Lung (tissue), 12 donors: ENCODE measurements around the gene HERPUD2. TPM values are rescaled to one million over a fixed set of nuclear protein-coding genes. Genes with fewer than 3 reads are reported as not detected.
A peak's percentile ranks its signal among the peaks of the same experiment; 100 is the strongest.

Experiments used
- ATAC-seq: fragments of 200-7000 bp; cut with Tn5 transposase; one replicate; pipeline ENCODE4 v1.9.1; 2020; ENCODE audit warnings: moderate number of reproducible peaks; ENCODE audit not compliant: insufficient read depth, low FRiP score
- DNase-seq, 3 donors: peaks; one replicate each; pipeline ENCODE4 v3.0.0-alpha.2; 2013 to 2017
- H3K27ac ChIP-seq, 2 donors: one replicate each; pipeline ENCODE4 v1.5.1; 2013; ENCODE audit warnings: mild to moderate bottlenecking in 2 of 2, moderate library complexity in 2 of 2, control low read depth in 1 of 2, inconsistent platforms in 1 of 2, low read depth in 1 of 2, low read length in 1 of 2
- H3K27me3 ChIP-seq, 3 donors: one replicate each; pipeline ENCODE4 v1.5.1; 2013; ENCODE audit warnings: low read length in 2 of 3; ENCODE audit not compliant: control insufficient read depth in 3 of 3, insufficient read depth in 3 of 3
- H3K36me3 ChIP-seq, 4 donors: one replicate each; pipeline ENCODE4 v1.5.1; 2013; ENCODE audit warnings: low read length in 4 of 4, mild to moderate bottlenecking in 1 of 4, moderate library complexity in 1 of 4; ENCODE audit not compliant: control insufficient read depth in 4 of 4, insufficient read depth in 4 of 4
- H3K4me1 ChIP-seq, 5 donors: one replicate each; pipeline ENCODE4 v1.5.1; 2013; ENCODE audit warnings: low read length in 5 of 5, mild to moderate bottlenecking in 2 of 5, moderate library complexity in 1 of 5; ENCODE audit not compliant: control insufficient read depth in 5 of 5, insufficient read depth in 5 of 5
- H3K4me3 ChIP-seq: one replicate; pipeline ENCODE4 v1.5.1; 2013; ENCODE audit warnings: mild to moderate bottlenecking, control low read depth, moderate library complexity
- H3K9ac ChIP-seq, 2 donors: one replicate each; pipeline ENCODE4 v1.5.1; 2013; ENCODE audit warnings: low read length in 2 of 2, control low read depth in 1 of 2; ENCODE audit not compliant: insufficient read depth in 1 of 2
- H3K9me3 ChIP-seq, 4 donors: one replicate each; pipeline ENCODE4 v1.5.1; 2013; ENCODE audit warnings: low read length in 3 of 4, mild to moderate bottlenecking in 1 of 4, moderate library complexity in 1 of 4; ENCODE audit not compliant: control insufficient read depth in 4 of 4, insufficient read depth in 3 of 4
- WGBS, 2 donors: extraction: QIAGEN DNeasy Blood & Tissue Kit; methylation state at CpG; one replicate each; pipeline ENCODE4 v1.1.7; 2013; 5-methylcytosine and 5-hydroxymethylcytosine counted together
- polyA plus RNA-seq, 2 donors: library from polyadenylated mRNA; stranded (reverse); fragments of 200-250 nt; gene quantifications; one replicate each; pipeline ENCODE4 v1.2.1, GENCODE V29; 2013
- total RNA-seq, 2 donors: library from RNA; depleted of rRNA in 1 of 2; stranded (reverse); fragments of >200 nt in 1 of 2; gene quantifications; one replicate each; pipeline ENCODE4 v1.2.1, GENCODE V29; 2014 to 2021
- TF ChIP-seq, protein P1 (sequence below): IDR thresholded peaks from 2 replicates; pipeline ENCODE4 v1.5.1; 2012; ENCODE audit warnings: mild to moderate bottlenecking; ENCODE audit errors: control extremely low read depth, extremely low read depth
- donor health status: control.
- donor health status: control.
- donor health status: Bipolar disorder and iron deficiency.
- donor health status: healthy.
- donor health status: DM: yes; HTN: yes; CAD: no.

HERPUD2 gene
- total and polyA plus RNA-seq, 4 donors: 10.4 to 32.2 (median 21.8) TPM

DNA sequence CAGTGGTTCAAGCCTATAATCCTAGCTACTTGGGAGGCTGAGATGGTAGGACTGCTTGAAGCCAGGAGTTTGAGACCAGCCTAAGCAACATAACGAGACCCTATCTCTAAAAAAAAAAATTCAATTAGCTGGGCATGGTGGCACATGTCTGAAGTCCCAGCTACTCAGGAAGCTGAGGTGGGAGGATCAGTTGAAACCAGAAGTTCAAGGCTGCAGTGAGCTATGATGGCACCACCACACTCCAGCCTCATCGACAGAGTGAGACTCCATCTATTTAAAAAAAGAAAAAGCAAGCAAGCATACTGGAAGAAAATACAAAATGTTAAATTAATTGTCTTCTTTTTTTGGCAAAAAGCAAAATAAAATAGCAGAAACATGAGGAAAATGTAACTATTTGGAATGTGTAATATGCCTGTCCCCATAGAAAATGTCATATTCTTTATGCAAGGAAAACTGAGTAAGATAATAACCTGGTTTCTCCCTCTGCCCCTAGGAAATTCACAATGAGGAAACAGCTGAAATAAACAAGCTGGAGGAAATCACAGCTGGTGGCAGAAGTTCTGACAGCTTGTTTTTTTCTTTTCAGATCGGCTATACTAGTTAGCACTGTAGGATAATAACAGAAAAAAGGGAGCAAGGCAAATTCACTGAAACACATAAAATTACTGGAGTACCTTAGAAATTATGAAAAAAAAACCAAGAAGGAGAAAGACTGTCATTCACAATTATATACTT, 48.5 kb downstream of the HERPUD2 start:
- H3K4me3 ChIP-seq: no peak overlapping the region
- H3K27me3 ChIP-seq: no peaks in the 10 kb centered on the region
- ATAC-seq: no peak
- TF ChIP-seq, protein P1, sequence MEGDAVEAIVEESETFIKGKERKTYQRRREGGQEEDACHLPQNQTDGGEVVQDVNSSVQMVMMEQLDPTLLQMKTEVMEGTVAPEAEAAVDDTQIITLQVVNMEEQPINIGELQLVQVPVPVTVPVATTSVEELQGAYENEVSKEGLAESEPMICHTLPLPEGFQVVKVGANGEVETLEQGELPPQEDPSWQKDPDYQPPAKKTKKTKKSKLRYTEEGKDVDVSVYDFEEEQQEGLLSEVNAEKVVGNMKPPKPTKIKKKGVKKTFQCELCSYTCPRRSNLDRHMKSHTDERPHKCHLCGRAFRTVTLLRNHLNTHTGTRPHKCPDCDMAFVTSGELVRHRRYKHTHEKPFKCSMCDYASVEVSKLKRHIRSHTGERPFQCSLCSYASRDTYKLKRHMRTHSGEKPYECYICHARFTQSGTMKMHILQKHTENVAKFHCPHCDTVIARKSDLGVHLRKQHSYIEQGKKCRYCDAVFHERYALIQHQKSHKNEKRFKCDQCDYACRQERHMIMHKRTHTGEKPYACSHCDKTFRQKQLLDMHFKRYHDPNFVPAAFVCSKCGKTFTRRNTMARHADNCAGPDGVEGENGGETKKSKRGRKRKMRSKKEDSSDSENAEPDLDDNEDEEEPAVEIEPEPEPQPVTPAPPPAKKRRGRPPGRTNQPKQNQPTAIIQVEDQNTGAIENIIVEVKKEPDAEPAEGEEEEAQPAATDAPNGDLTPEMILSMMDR: no peak
- H3K36me3 ChIP-seq: peaks cover 0 to 4% (median 1%) of the 10 kb centered on the region in 4 donors
- DNase-seq: peak; percentile 71 to 94 (median 91)
- H3K4me1 ChIP-seq: peaks cover 16 to 32% (median 18%) of the 10 kb centered on the region in 5 donors
- WGBS, 2 donors: 41 to 51% methylated on average over 3 of the region's 3 CpGs
- no peak overlapping the region for H3K9ac ChIP-seq
- H3K9me3 ChIP-seq: no peaks in the 10 kb centered on the region
- H3K27ac ChIP-seq: no peak overlapping the region

DNA sequence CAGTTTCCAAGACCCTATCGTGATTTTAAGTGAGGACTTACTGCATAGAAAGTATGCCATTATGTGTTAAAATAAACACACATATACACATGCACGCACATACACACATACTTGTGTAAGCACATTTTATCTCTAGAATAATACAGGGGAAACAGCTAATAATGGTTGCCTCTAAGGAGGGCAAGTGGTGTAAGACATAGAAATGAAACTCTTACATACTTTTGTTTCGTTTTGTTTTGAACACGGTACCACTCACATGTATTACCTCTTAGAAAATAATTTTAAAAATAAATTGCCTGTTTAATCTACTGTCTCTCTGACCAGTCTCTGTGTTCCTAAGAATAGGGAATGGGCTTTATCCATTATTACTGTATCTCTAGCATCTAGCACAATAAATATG, 49.2 kb downstream of the HERPUD2 start:
- no peak overlapping the region for H3K4me3 ChIP-seq
- no peak overlapping the region for H3K27ac ChIP-seq
- no peak overlapping the region for H3K9ac ChIP-seq
- peaks cover 11 to 32% (median 18%) of the 10 kb centered on the region in 5 donors for H3K4me1 ChIP-seq
- WGBS, 2 donors: 86 to 89% methylated on average over 4 of the region's 4 CpGs
- H3K27me3 ChIP-seq: no peaks in the 10 kb centered on the region
- peaks cover 0 to 1% (median 0%) of the 10 kb centered on the region in 4 donors for H3K36me3 ChIP-seq
- H3K9me3 ChIP-seq: no peaks in the 10 kb centered on the region
- ATAC-seq (no peak), DNase-seq (peak in 1 of 3 donors; percentile 14)
- TF ChIP-seq, protein P1: no peak

DNA sequence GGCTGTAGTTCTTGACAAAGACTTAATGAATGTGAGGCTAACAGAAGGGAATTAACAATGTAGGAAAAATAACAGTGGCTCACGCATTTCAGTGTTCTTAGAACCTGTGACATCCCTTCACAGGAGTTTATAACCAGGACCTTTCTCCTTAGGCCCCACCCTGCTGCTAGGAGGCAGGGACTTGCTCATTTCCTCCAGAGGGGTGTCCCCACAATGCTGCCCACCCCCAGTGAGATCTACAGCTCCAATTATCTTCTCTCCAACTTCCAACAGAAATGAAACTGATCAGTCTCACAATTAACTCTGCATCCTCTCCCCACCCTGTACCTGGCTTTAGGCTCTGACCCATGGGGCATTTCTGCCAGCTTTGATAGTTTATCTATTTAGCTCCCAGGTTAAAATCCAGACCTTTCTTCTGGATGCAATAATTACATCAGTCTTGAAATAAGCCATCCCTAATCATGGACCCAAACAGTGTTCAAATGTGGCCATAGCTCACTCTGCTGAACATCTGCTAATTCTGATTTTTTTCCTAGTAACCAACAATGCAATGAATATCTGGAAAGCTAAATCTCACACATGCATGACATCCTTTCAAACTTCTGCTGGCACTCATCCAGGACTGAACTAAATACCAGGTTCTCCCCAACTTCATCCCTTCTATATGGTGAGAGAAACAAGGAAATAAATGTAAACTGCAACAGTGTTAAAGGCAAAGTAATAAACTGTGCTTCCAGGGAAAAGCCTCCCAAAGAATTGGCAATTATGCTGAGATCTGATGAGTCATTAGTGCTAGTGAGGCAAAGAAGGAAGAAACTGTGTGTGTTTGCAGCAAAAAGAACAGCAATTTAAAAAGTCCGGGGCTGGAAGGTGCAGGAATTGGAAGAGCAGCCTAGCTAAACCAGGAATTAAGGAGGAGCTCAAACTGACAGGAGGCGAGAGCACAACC, 64.6 kb downstream of the HERPUD2 start:
- H3K4me3 ChIP-seq: no peak overlapping the region

More for the DNA sequence above, 64.6 kb downstream of the HERPUD2 start:
- DNase-seq (peak in 2 of 3 donors; percentile 3 to 11), ATAC-seq (no peak)
- H3K9me3 ChIP-seq: no peaks in the 10 kb centered on the region
- H3K27ac ChIP-seq: no peak overlapping the region
- H3K9ac ChIP-seq: no peak overlapping the region
- 93 to 97% methylated on average over 3 of the region's 3 CpGs for WGBS, 2 donors
- H3K4me1 ChIP-seq: no peaks in the 10 kb centered on the region
- peaks cover 16 to 31% (median 23%) of the 10 kb centered on the region in 4 donors for H3K36me3 ChIP-seq
- TF ChIP-seq, protein P1: no peak
- H3K27me3 ChIP-seq: no peaks in the 10 kb centered on the region
